H9 (cell line): ENCODE results near the gene TLN1. TPM values are rescaled to one million over a fixed set of nuclear protein-coding genes. Genes with fewer than 3 reads are reported as not detected.

Source experiments
- DNase-seq: peaks from one replicate; pipeline ENCODE4 v3.0.0-alpha.2; 2017
- H2AFZ ChIP-seq: one replicate; pipeline ENCODE4 v1.6.1; 2013; ENCODE audit warnings: mild to moderate bottlenecking, low read length, control low read depth, moderate library complexity
- H2AK5ac ChIP-seq: 2 replicates; pipeline ENCODE4 v1.6.1; 2013; ENCODE audit warnings: low read length, control low read depth, mixed read lengths; ENCODE audit not compliant: insufficient read length
- H2BK120ac ChIP-seq: one replicate; pipeline ENCODE4 v1.6.1; 2013; ENCODE audit warnings: low read depth, mild to moderate bottlenecking, low read length, control low read depth, inconsistent platforms; ENCODE audit not compliant: poor library complexity, severe bottlenecking
- H2BK12ac ChIP-seq: 2 replicates; pipeline ENCODE4 v1.6.1; 2013; ENCODE audit warnings: low read length, control low read depth, mixed read lengths, low read depth; ENCODE audit not compliant: insufficient read length
- H2BK15ac ChIP-seq: 2 replicates; pipeline ENCODE4 v1.6.1; 2013; ENCODE audit warnings: low read depth, low read length, control low read depth
- H2BK20ac ChIP-seq: one replicate; pipeline ENCODE4 v1.6.1; 2013; ENCODE audit warnings: low read depth, mild to moderate bottlenecking, low read length, control low read depth, inconsistent platforms; ENCODE audit not compliant: poor library complexity, severe bottlenecking
- H2BK5ac ChIP-seq: 2 replicates; pipeline ENCODE4 v1.6.1; 2013; ENCODE audit warnings: low read length, control low read depth, mixed read lengths; ENCODE audit not compliant: insufficient read length
- H3K14ac ChIP-seq: 2 replicates; pipeline ENCODE4 v1.6.1; 2013; ENCODE audit warnings: low read length, control low read depth; ENCODE audit not compliant: insufficient read depth
- H3K18ac ChIP-seq: 2 replicates; pipeline ENCODE4 v1.6.1; 2013; ENCODE audit warnings: low read depth, mild to moderate bottlenecking, mixed read lengths, low read length, control low read depth; ENCODE audit not compliant: insufficient read length
- H3K23ac ChIP-seq: 2 replicates; pipeline ENCODE4 v1.6.1; 2013; ENCODE audit warnings: low read length, control low read depth, mixed read lengths, low read depth; ENCODE audit not compliant: insufficient read length
- H3K23me2 ChIP-seq: 2 replicates; pipeline ENCODE4 v1.6.1; 2013; ENCODE audit warnings: low read depth, mild to moderate bottlenecking, mixed read lengths, low read length, control low read depth; ENCODE audit not compliant: insufficient read length, poor library complexity, severe bottlenecking
- H3K27ac ChIP-seq: 2 replicates; pipeline ENCODE4 v1.5.1; 2013; ENCODE audit warnings: low read length, control low read depth, mixed read lengths, low read depth; ENCODE audit not compliant: insufficient read length
- H3K27me3 ChIP-seq: 2 replicates; pipeline ENCODE4 v1.6.1; 2013; ENCODE audit warnings: low read length, control low read depth, inconsistent platforms; ENCODE audit not compliant: insufficient read depth
- H3K4ac ChIP-seq: 2 replicates; pipeline ENCODE4 v1.6.1; 2013; ENCODE audit warnings: low read depth, mild to moderate bottlenecking, control low read depth, inconsistent platforms, low read length, moderate library complexity
- H3K4me1 ChIP-seq: 2 replicates; pipeline ENCODE4 v1.6.1; 2013; ENCODE audit warnings: low read length, control low read depth, inconsistent platforms; ENCODE audit not compliant: insufficient read depth
- H3K4me2 ChIP-seq: 2 replicates; pipeline ENCODE4 v1.6.1; 2013; ENCODE audit warnings: low read length, control low read depth, mixed read lengths; ENCODE audit not compliant: insufficient read length, insufficient read depth
- H3K56ac ChIP-seq: 2 replicates; pipeline ENCODE4 v1.6.1; 2013; ENCODE audit warnings: low read depth, mild to moderate bottlenecking, mixed read lengths, low read length, control low read depth; ENCODE audit not compliant: insufficient read length
- H3K79me1 ChIP-seq: 2 replicates; pipeline ENCODE4 v1.6.1; 2013; ENCODE audit warnings: low read depth, mild to moderate bottlenecking, moderate library complexity, low read length, control low read depth, inconsistent platforms; ENCODE audit not compliant: insufficient read depth, poor library complexity, severe bottlenecking
- H3K79me2 ChIP-seq: 2 replicates; pipeline ENCODE4 v1.6.1; 2013; ENCODE audit warnings: low read length, control low read depth, inconsistent platforms; ENCODE audit not compliant: insufficient read depth
- H3K9ac ChIP-seq: 2 replicates; pipeline ENCODE4 v1.6.1; 2013; ENCODE audit warnings: low read length, control low read depth, mixed read lengths; ENCODE audit not compliant: insufficient read length; ENCODE audit errors: extremely low read depth
- H3K9me3 ChIP-seq: one replicate; pipeline ENCODE4 v1.6.1; 2013; ENCODE audit warnings: low read depth, low read length, inconsistent platforms; ENCODE audit not compliant: control insufficient read depth
- H3T11ph ChIP-seq: one replicate; pipeline ENCODE4 v1.6.1; 2013; ENCODE audit warnings: mild to moderate bottlenecking, low read length, control low read depth, inconsistent platforms
- H4K20me1 ChIP-seq: one replicate; pipeline ENCODE4 v1.6.1; 2013; ENCODE audit not compliant: control insufficient read depth, insufficient read length, insufficient read depth
- H4K5ac ChIP-seq: 2 replicates; pipeline ENCODE4 v1.6.1; 2013; ENCODE audit warnings: low read depth, mild to moderate bottlenecking, mixed read lengths, low read length, control low read depth; ENCODE audit not compliant: insufficient read length
- H4K8ac ChIP-seq: replicated peaks from 2 replicates; pipeline ENCODE4 v1.6.1; 2013; ENCODE audit warnings: low read length, control low read depth, mixed read lengths, low read depth; ENCODE audit not compliant: insufficient read length
- H4K91ac ChIP-seq: 2 replicates; pipeline ENCODE4 v1.6.1; 2013; ENCODE audit warnings: low read depth, mild to moderate bottlenecking, moderate library complexity, mixed read lengths, low read length, control low read depth; ENCODE audit not compliant: insufficient read length
- H3K27ac Mint-ChIP-seq, 3 experiments: 2 replicates in 2 of 3; 3 replicates in 1 of 3; pipeline ENCODE4 v1.8.0; 2020 to 2021; ENCODE audit warnings: mixed read lengths in 3 of 3, mild to moderate bottlenecking in 1 of 3, moderate library complexity in 1 of 3
- H3K27me3 Mint-ChIP-seq: 2 replicates; pipeline ENCODE4 v1.8.0; 2021; ENCODE audit warnings: low read depth, mild to moderate bottlenecking, moderate library complexity, mixed read lengths
- H3K36me3 Mint-ChIP-seq, 3 experiments: 2 replicates in 2 of 3; 3 replicates in 1 of 3; pipeline ENCODE4 v1.8.0; 2020 to 2021; ENCODE audit warnings: low read depth in 3 of 3, mixed read lengths in 3 of 3; ENCODE audit not compliant: insufficient read depth in 1 of 3
- H3K4me1 Mint-ChIP-seq, 2 experiments: 2 replicates each; pipeline ENCODE4 v1.8.0; 2020; ENCODE audit warnings: mixed read lengths in 2 of 2
- H3K4me3 Mint-ChIP-seq, 2 experiments: 2 replicates in 1 of 2; 3 replicates in 1 of 2; pipeline ENCODE4 v1.8.0; 2020 to 2021; ENCODE audit warnings: mild to moderate bottlenecking in 2 of 2, mixed read lengths in 2 of 2, moderate library complexity in 1 of 2
- H3K9me3 Mint-ChIP-seq, 2 experiments: 2 replicates in 1 of 2; 3 replicates in 1 of 2; pipeline ENCODE4 v1.8.0; 2020; ENCODE audit warnings: mild to moderate bottlenecking in 2 of 2, mixed read lengths in 2 of 2, moderate library complexity in 1 of 2
- WGBS: extraction: QIAGEN DNeasy Blood & Tissue Kit; methylation state at CpG from one replicate; pipeline ENCODE4 v1.1.7; 2013; ENCODE audit warnings: missing lambda C conversion rate, low lambda C conversion rate, mixed read lengths; ENCODE audit not compliant: insufficient read length; ENCODE audit errors: extremely low coverage; 5-methylcytosine and 5-hydroxymethylcytosine counted together
- total RNA-seq: library from RNA; stranded (reverse); gene quantifications from 2 replicates; pipeline ENCODE4 v1.2.1, GENCODE V29; 2021
- TF ChIP-seq, protein P1 (sequence below): fragments of 200-600 bp; sonication (generic); conservative IDR thresholded peaks from 3 replicates; pipeline ENCODE4 v1.8.0; 2021; ENCODE audit warnings: antibody characterized with exemption, mild to moderate bottlenecking

TLN1 gene
- total RNA-seq, 1 experiment from 2014 or later, result 102 TPM

DNA sequence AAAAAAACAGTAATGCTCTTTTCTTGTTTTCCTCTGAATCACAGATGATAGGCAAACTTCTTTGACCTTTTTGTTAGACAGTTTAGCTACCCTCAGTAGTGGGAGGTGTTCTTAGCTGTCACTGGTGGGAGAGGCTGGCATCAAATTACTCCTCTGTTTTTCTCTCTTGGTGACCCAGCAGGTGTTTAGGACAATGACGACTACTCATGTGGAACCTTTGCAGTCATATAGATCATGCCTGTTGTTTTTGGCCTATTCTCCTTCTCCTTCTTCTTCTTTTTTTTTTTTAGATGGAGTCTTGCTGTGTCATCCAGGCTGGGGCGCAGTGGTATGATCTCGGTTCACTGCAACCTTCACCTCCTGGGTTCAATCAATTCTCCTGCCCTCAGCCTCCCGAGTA lies 44.0 kb upstream of the TLN1 start:
- no peaks in the 10 kb centered on the region for H3K9me3 Mint-ChIP-seq
- H3K36me3 Mint-ChIP-seq, result peaks cover 0 to 5% (median 0%) of the 10 kb centered on the region in 3 experiments; a peak in 3 of 7 replicates
- no peak for DNase-seq
- Histone ChIP-seq H2AK5ac (no peak overlapping the region), H2BK20ac (no peak overlapping the region), H3K27ac (no peak overlapping the region), H3K4me1 (peaks cover 4% of the 10 kb centered on the region; the same call in 1 of the 2 replicates), H2BK12ac (no peak overlapping the region), H2AFZ (no peak overlapping the region), H3K56ac (no peak overlapping the region), H3K14ac (no peak overlapping the region), H3K9me3 (no peaks in the 10 kb centered on the region), H3K4me2 (no peak overlapping the region), H3K9ac (no peak overlapping the region), H3K23me2 (no peaks in the 10 kb centered on the region), H2BK5ac (no peak overlapping the region), H2BK15ac (no peak overlapping the region), H4K91ac (no peak overlapping the region), H4K20me1 (no peaks in the 10 kb centered on the region), H4K8ac (no peak overlapping the region), H2BK120ac (no peak overlapping the region), H3K23ac (no peak overlapping the region), H4K5ac (no peak overlapping the region), H3K27me3 (no peaks in the 10 kb centered on the region), H3K79me2 (no peaks in the 10 kb centered on the region), H3K18ac (no peak overlapping the region), H3K79me1 (no peaks in the 10 kb centered on the region), H3T11ph (no peak overlapping the region), H3K4ac (no peak overlapping the region)
- no peak overlapping the region for H3K4me3 Mint-ChIP-seq
- no peak overlapping the region; a peak in 1 of 7 replicates for H3K27ac Mint-ChIP-seq
- TF ChIP-seq, protein P1, sequence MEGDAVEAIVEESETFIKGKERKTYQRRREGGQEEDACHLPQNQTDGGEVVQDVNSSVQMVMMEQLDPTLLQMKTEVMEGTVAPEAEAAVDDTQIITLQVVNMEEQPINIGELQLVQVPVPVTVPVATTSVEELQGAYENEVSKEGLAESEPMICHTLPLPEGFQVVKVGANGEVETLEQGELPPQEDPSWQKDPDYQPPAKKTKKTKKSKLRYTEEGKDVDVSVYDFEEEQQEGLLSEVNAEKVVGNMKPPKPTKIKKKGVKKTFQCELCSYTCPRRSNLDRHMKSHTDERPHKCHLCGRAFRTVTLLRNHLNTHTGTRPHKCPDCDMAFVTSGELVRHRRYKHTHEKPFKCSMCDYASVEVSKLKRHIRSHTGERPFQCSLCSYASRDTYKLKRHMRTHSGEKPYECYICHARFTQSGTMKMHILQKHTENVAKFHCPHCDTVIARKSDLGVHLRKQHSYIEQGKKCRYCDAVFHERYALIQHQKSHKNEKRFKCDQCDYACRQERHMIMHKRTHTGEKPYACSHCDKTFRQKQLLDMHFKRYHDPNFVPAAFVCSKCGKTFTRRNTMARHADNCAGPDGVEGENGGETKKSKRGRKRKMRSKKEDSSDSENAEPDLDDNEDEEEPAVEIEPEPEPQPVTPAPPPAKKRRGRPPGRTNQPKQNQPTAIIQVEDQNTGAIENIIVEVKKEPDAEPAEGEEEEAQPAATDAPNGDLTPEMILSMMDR, result no peak
- no peaks in the 10 kb centered on the region for H3K27me3 Mint-ChIP-seq
- no CpG with 5 or more reads among the region's 4 CpGs for WGBS
- H3K4me1 Mint-ChIP-seq, result peaks cover 15 to 19% of the 10 kb centered on the region in 2 experiments
